Measurements from ENCODE around the gene SLC2A10.

DNA sequence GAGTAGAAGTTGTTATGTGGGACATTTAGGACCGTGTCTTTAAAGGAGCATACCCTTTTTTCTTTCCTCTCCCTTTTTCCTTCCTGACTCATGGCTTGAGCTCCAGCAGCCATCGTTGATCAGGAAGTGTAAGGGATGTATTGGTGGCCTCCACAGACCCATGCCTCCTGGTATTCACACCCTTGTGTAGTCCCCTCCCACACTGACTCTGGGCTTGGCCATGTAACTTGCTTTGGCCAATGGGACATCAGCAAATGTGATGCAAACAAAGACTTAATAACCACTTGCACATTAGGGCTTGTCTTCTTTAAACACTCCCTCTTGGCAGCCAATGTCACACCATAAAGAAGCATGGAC lies 39.2 kb upstream of the SLC2A10 start:
- TF ChIP-seq RARB (CRISPR knock-in tag; IDR thresholded peaks at IDR 0.05) (no peak), ISL1 (CRISPR knock-in tag; IDR thresholded peaks at IDR 0.05) (no peak), ARNTL (CRISPR knock-in tag; IDR thresholded peaks at IDR 0.05; ENCODE audit: borderline replicate concordance, low read depth) (no peak), ZFP30 (CRISPR knock-in tag; IDR thresholded peaks at IDR 0.05) (no peak), TCF4 (CRISPR knock-in tag; IDR thresholded peaks at IDR 0.05; ENCODE audit: borderline replicate concordance) (no peak), ZFP3 (CRISPR knock-in tag; IDR thresholded peaks at IDR 0.05) (no peak), SNAI2 (CRISPR knock-in tag; IDR thresholded peaks at IDR 0.05) (no peak), OSR1 (CRISPR knock-in tag; IDR thresholded peaks at IDR 0.05) (no peak)
- TF ChIP-seq, protein P1, sequence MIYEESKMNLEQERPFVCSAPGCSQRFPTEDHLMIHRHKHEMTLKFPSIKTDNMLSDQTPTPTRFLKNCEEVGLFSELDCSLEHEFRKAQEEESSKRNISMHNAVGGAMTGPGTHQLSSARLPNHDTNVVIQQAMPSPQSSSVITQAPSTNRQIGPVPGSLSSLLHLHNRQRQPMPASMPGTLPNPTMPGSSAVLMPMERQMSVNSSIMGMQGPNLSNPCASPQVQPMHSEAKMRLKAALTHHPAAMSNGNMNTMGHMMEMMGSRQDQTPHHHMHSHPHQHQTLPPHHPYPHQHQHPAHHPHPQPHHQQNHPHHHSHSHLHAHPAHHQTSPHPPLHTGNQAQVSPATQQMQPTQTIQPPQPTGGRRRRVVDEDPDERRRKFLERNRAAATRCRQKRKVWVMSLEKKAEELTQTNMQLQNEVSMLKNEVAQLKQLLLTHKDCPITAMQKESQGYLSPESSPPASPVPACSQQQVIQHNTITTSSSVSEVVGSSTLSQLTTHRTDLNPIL (CRISPR knock-in tag; IDR thresholded peaks at IDR 0.05; ENCODE audit: low read depth) = no peak
- TF ChIP-seq, protein P2, sequence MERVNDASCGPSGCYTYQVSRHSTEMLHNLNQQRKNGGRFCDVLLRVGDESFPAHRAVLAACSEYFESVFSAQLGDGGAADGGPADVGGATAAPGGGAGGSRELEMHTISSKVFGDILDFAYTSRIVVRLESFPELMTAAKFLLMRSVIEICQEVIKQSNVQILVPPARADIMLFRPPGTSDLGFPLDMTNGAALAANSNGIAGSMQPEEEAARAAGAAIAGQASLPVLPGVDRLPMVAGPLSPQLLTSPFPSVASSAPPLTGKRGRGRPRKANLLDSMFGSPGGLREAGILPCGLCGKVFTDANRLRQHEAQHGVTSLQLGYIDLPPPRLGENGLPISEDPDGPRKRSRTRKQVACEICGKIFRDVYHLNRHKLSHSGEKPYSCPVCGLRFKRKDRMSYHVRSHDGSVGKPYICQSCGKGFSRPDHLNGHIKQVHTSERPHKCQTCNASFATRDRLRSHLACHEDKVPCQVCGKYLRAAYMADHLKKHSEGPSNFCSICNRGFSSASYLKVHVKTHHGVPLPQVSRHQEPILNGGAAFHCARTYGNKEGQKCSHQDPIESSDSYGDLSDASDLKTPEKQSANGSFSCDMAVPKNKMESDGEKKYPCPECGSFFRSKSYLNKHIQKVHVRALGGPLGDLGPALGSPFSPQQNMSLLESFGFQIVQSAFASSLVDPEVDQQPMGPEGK (CRISPR knock-in tag; IDR thresholded peaks at IDR 0.05; ENCODE audit: borderline replicate concordance) = no peak
- TF ChIP-seq, protein P3, sequence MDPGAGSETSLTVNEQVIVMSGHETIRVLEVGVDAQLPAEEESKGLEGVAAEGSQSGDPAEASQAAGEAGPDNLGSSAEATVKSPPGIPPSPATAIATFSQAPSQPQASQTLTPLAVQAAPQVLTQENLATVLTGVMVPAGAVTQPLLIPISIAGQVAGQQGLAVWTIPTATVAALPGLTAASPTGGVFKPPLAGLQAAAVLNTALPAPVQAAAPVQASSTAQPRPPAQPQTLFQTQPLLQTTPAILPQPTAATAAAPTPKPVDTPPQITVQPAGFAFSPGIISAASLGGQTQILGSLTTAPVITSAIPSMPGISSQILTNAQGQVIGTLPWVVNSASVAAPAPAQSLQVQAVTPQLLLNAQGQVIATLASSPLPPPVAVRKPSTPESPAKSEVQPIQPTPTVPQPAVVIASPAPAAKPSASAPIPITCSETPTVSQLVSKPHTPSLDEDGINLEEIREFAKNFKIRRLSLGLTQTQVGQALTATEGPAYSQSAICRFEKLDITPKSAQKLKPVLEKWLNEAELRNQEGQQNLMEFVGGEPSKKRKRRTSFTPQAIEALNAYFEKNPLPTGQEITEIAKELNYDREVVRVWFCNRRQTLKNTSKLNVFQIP (CRISPR knock-in tag; IDR thresholded peaks at IDR 0.05; ENCODE audit: borderline replicate concordance, low read depth) = no peak

All from SK-N-SH treated with all-trans-retinoic acid at 6 μM for 48 hours (cell line).